ENCODE measurements around the gene THBS3.

DNA sequence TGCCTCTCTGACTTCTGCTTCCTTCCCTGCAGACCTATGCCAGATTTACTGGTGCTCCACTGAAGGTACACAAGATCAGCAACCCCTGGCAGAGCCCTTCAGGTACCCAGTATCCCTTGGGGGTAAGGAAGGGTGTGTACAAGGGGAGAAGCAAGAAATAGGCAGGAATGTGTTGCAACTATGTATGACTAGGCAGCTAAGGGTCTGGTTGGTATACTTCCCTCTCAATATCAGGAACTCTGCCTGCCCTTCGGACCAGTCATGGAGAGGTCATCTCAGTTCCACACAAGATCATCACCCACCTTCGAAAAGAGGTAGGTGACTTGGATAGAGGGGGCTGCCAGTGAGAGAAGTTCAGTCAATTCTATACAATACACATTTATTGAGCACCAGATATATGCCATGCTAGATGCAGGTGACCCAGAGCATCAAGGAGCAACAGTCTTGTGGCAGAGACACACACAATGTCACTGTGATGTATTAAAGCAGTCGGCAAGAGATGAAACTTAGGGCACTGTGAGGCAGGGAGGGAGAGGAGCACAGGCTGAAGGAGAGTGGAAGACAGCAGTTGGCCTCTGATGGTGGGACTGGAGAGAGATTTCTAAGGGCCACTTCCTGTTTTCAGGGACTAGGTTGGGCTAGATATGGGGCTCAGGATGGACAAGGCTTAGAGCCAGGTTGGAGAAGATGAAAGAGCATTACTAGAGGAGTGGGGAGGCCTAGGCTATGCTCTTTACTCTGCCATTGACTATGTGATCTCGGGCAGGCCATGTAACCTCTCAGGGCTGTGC lies 2.8 kb upstream of the THBS3 start:
- TF ChIP-seq CTCF (IDR thresholded peaks at IDR 0.05; ENCODE audit: poor library complexity): no peak
- no peak for TF ChIP-seq EZH2 (IDR thresholded peaks at IDR 0.05; ENCODE audit: borderline replicate concordance)
- no peak for TF ChIP-seq EZH2phosphoT487 (IDR thresholded peaks at IDR 0.05; ENCODE audit: low read depth, severe bottlenecking, unreplicated experiment)
